Suprapubic skin (tissue), 4 donors: ENCODE results near the gene SMG6. TPM values are rescaled to one million over a fixed set of nuclear protein-coding genes. Genes with fewer than 3 reads are reported as not detected.
"Not testable (repeated sequence)": the region's sequence is repeated elsewhere in the genome, so short reads cannot be mapped to it uniquely, and the experiment has no call there.

ENCODE experiments used
- DNase-seq, 2 donors: peaks; one replicate each; pipeline ENCODE4 v3.0.0-alpha.2; 2019; ENCODE audit warnings: low spot score in 2 of 2
- H3K27ac ChIP-seq: fragments of 200-600 bp; sonication (generic); one replicate; pipeline ENCODE4 v1.5.1; 2019
- H3K27me3 ChIP-seq: fragments of 200-600 bp; sonication (generic); one replicate; pipeline ENCODE4 v1.5.1; 2019
- H3K36me3 ChIP-seq: fragments of 200-600 bp; sonication (generic); one replicate; pipeline ENCODE4 v1.5.1; 2019
- H3K4me1 ChIP-seq: fragments of 200-600 bp; sonication (generic); one replicate; pipeline ENCODE4 v1.5.1; 2019
- H3K4me3 ChIP-seq: fragments of 200-600 bp; sonication (generic); one replicate; pipeline ENCODE4 v1.5.1; 2019; ENCODE audit warnings: mild to moderate bottlenecking
- H3K9me3 ChIP-seq: fragments of 200-600 bp; sonication (generic); one replicate; pipeline ENCODE4 v1.5.1; 2019
- EP300 ChIP-seq: sonication (generic); formaldehyde crosslinking; IDR thresholded peaks from one replicate; pipeline ENCODE4 v1.6.1; 2017; ENCODE audit warnings: antibody characterized with exemption
- POLR2A ChIP-seq, 2 donors: fragments of 450-650 bp; IDR thresholded peaks; one replicate each; pipeline ENCODE4 v1.6.1; 2017; ENCODE audit warnings: antibody characterized with exemption in 2 of 2, mild to moderate bottlenecking in 2 of 2, moderate library complexity in 2 of 2
- POLR2AphosphoS5 ChIP-seq, 3 donors: sonication (generic); formaldehyde crosslinking; IDR thresholded peaks; one replicate each; pipeline ENCODE4 v1.6.1; 2017; ENCODE audit warnings: antibody characterized with exemption in 3 of 3
- WGBS: methylation state at CpG from one replicate; pipeline ENCODE4 v1.1.5; 2018; 5-methylcytosine and 5-hydroxymethylcytosine counted together
- total RNA-seq, 4 donors: library from RNA; depleted of rRNA; stranded (reverse); fragments of >200 nt; gene quantifications; one replicate each; pipeline ENCODE4 v1.1.0, GENCODE V29; 2016
- TF ChIP-seq, protein P1 (sequence below), 2 donors: fragments of 200-600 bp in 1 of 2; fragments of 450-650 bp in 1 of 2; sonication (generic) in 1 of 2; IDR thresholded peaks; one replicate each; pipeline ENCODE4 v1.5.1; 2016 to 2019; ENCODE audit warnings: antibody characterized with exemption in 2 of 2, mild to moderate bottlenecking in 1 of 2, moderate library complexity in 1 of 2

The SMG6 gene
- total RNA-seq, 4 donors from 2014 or later = 29.6 to 58.6 (median 45.5) TPM

DNA sequence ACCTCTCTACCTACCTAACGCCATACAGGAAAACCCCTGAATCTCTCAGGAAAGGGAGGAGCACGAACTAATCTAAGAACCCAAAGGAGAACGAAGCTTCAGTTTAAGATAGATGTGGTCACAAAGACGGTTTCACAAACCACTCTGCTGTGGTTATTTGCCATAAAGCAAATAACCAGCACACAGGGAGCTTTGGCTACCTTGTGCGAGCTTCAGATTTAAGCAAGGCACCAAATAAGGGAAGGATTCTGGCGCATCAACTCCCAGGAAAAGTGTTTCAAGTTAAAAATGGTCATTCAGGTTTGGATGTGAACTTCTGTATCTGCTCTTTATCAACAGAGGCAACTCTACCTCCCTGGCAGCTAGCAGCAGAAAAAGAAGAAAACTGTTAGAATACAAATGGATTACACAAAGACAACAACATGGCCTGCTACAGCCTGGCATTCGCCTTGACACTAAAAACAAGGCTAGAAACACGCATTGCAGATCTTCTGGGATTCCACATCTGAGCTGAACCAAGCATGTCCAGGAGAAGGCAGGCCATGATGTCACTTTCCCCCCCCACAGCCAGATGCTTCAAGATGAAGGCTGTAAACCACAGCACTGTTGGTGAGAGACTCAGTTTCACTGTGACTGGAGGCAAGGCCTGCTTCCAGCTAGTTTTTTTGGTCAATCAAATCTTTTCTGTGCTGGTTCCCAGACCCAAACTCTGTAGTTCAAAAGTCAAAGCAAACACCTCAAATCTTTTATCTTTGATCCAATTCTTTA, 43.6 kb downstream of the SMG6 start:
- no peak for DNase-seq
- Histone ChIP-seq H3K4me1 (peaks cover 27% of the 10 kb centered on the region), H3K9me3 (no peaks in the 10 kb centered on the region), H3K36me3 (peaks cover 4% of the 10 kb centered on the region), H3K27me3 (no peaks in the 10 kb centered on the region), H3K4me3 (no peak overlapping the region), H3K27ac (no peak overlapping the region)
- 77% methylated on average over 8 of the region's 8 CpGs for WGBS
- TF ChIP-seq EP300 = no peak
- TF ChIP-seq, protein P1, sequence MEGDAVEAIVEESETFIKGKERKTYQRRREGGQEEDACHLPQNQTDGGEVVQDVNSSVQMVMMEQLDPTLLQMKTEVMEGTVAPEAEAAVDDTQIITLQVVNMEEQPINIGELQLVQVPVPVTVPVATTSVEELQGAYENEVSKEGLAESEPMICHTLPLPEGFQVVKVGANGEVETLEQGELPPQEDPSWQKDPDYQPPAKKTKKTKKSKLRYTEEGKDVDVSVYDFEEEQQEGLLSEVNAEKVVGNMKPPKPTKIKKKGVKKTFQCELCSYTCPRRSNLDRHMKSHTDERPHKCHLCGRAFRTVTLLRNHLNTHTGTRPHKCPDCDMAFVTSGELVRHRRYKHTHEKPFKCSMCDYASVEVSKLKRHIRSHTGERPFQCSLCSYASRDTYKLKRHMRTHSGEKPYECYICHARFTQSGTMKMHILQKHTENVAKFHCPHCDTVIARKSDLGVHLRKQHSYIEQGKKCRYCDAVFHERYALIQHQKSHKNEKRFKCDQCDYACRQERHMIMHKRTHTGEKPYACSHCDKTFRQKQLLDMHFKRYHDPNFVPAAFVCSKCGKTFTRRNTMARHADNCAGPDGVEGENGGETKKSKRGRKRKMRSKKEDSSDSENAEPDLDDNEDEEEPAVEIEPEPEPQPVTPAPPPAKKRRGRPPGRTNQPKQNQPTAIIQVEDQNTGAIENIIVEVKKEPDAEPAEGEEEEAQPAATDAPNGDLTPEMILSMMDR (IDR thresholded peaks at IDR 0.05) = no peak
- TF ChIP-seq POLR2AphosphoS5 (IDR thresholded peaks at IDR 0.05) = no peak
- TF ChIP-seq POLR2A (IDR thresholded peaks at IDR 0.05) = no peak

- peaks cover 21% of the 10 kb centered on the region for H3K4me1 ChIP-seq
- not testable (repeated sequence) for H3K27me3 ChIP-seq, H3K9me3 ChIP-seq, H3K4me3 ChIP-seq, H3K36me3 ChIP-seq, H3K27ac ChIP-seq, DNase-seq
- 77% methylated on average over 8 of the region's 8 CpGs for WGBS
These were observed 44.8 kb downstream of the SMG6 start for GRCh38 chr17:2258830-2259229.

GRCh38 chr17:2253768-2254406, 49.7 kb downstream of the SMG6 start:
- no peak overlapping the region for H3K4me3 ChIP-seq
- no peaks in the 10 kb centered on the region for H3K9me3 ChIP-seq
- WGBS = 71% methylated on average over 5 of the region's 5 CpGs
- H3K27ac ChIP-seq = no peak overlapping the region
- H3K27me3 ChIP-seq = no peaks in the 10 kb centered on the region
- H3K4me1 ChIP-seq = no peaks in the 10 kb centered on the region
- TF ChIP-seq POLR2A (IDR thresholded peaks at IDR 0.05) = no peak
- TF ChIP-seq EP300 = no peak
- no peak for TF ChIP-seq POLR2AphosphoS5 (IDR thresholded peaks at IDR 0.05)
- TF ChIP-seq, protein P1 (IDR thresholded peaks at IDR 0.05) = no peak
- H3K36me3 ChIP-seq = peaks cover 17% of the 10 kb centered on the region
- DNase-seq = no peak

- no peaks in the 10 kb centered on the region for H3K4me1 ChIP-seq
- no peak for DNase-seq
- no peaks in the 10 kb centered on the region for H3K9me3 ChIP-seq
- TF ChIP-seq, protein P1 (IDR thresholded peaks at IDR 0.05) = no peak
- TF ChIP-seq POLR2A (IDR thresholded peaks at IDR 0.05) (no peak), POLR2AphosphoS5 (IDR thresholded peaks at IDR 0.05) (no peak), EP300 (no peak)
- peaks cover 17% of the 10 kb centered on the region for H3K36me3 ChIP-seq
- H3K27me3 ChIP-seq = no peaks in the 10 kb centered on the region
- H3K27ac ChIP-seq = no peak overlapping the region
- no peak overlapping the region for H3K4me3 ChIP-seq
- 96% methylated on average over 10 of the region's 10 CpGs for WGBS
These were observed 50.2 kb downstream of the SMG6 start for GRCh38 chr17:2253362-2253761.

DNA sequence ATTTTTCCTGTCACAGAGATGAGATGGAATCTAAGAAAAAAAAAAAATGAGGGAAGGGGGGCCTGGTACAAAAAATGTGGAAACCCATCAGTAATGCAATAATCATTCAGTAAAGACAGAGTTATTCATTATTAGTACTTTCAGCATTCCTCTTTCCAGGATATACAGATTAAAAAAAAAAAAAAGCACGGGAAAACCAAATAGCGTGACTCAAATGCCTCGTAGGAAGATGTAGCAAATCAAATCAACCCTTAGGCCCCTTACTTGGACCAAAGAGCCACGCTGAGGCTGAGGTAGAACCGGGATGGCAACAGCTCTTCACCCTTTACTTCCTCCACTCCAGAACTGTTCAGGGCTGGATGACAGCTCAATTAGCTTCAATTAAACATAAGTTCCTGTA, 52.5 kb downstream of the SMG6 start:
- WGBS = 84% methylated on average over 5 of the region's 5 CpGs
- no peak overlapping the region for H3K27ac ChIP-seq
- no peaks in the 10 kb centered on the region for H3K9me3 ChIP-seq
- H3K36me3 ChIP-seq = peaks cover 13% of the 10 kb centered on the region
- no peaks in the 10 kb centered on the region for H3K27me3 ChIP-seq
- no peaks in the 10 kb centered on the region for H3K4me1 ChIP-seq
- TF ChIP-seq, protein P1 (IDR thresholded peaks at IDR 0.05) = no peak
- H3K4me3 ChIP-seq = no peak overlapping the region
- no peak for DNase-seq
